H9 (cell line): Measurements from ENCODE around the gene ARHGEF33. TPM values are rescaled to one million over a fixed set of nuclear protein-coding genes. Genes with fewer than 3 reads are reported as not detected.

Experiments used
- DNase-seq: peaks from one replicate; pipeline ENCODE4 v3.0.0-alpha.2; 2017
- H2AFZ ChIP-seq: one replicate; pipeline ENCODE4 v1.6.1; 2013; ENCODE audit warnings: mild to moderate bottlenecking, low read length, control low read depth, moderate library complexity
- H2AK5ac ChIP-seq: 2 replicates; pipeline ENCODE4 v1.6.1; 2013; ENCODE audit warnings: low read length, control low read depth, mixed read lengths; ENCODE audit not compliant: insufficient read length
- H2BK120ac ChIP-seq: one replicate; pipeline ENCODE4 v1.6.1; 2013; ENCODE audit warnings: low read depth, mild to moderate bottlenecking, low read length, control low read depth, inconsistent platforms; ENCODE audit not compliant: poor library complexity, severe bottlenecking
- H2BK12ac ChIP-seq: 2 replicates; pipeline ENCODE4 v1.6.1; 2013; ENCODE audit warnings: low read length, control low read depth, mixed read lengths, low read depth; ENCODE audit not compliant: insufficient read length
- H2BK15ac ChIP-seq: 2 replicates; pipeline ENCODE4 v1.6.1; 2013; ENCODE audit warnings: low read depth, low read length, control low read depth
- H2BK20ac ChIP-seq: one replicate; pipeline ENCODE4 v1.6.1; 2013; ENCODE audit warnings: low read depth, mild to moderate bottlenecking, low read length, control low read depth, inconsistent platforms; ENCODE audit not compliant: poor library complexity, severe bottlenecking
- H2BK5ac ChIP-seq: 2 replicates; pipeline ENCODE4 v1.6.1; 2013; ENCODE audit warnings: low read length, control low read depth, mixed read lengths; ENCODE audit not compliant: insufficient read length
- H3K14ac ChIP-seq: 2 replicates; pipeline ENCODE4 v1.6.1; 2013; ENCODE audit warnings: low read length, control low read depth; ENCODE audit not compliant: insufficient read depth
- H3K18ac ChIP-seq: 2 replicates; pipeline ENCODE4 v1.6.1; 2013; ENCODE audit warnings: low read depth, mild to moderate bottlenecking, mixed read lengths, low read length, control low read depth; ENCODE audit not compliant: insufficient read length
- H3K23ac ChIP-seq: 2 replicates; pipeline ENCODE4 v1.6.1; 2013; ENCODE audit warnings: low read length, control low read depth, mixed read lengths, low read depth; ENCODE audit not compliant: insufficient read length
- H3K23me2 ChIP-seq: 2 replicates; pipeline ENCODE4 v1.6.1; 2013; ENCODE audit warnings: low read depth, mild to moderate bottlenecking, mixed read lengths, low read length, control low read depth; ENCODE audit not compliant: insufficient read length, poor library complexity, severe bottlenecking
- H3K27ac ChIP-seq: 2 replicates; pipeline ENCODE4 v1.5.1; 2013; ENCODE audit warnings: low read length, control low read depth, mixed read lengths, low read depth; ENCODE audit not compliant: insufficient read length
- H3K27me3 ChIP-seq: 2 replicates; pipeline ENCODE4 v1.6.1; 2013; ENCODE audit warnings: low read length, control low read depth, inconsistent platforms; ENCODE audit not compliant: insufficient read depth
- H3K4ac ChIP-seq: 2 replicates; pipeline ENCODE4 v1.6.1; 2013; ENCODE audit warnings: low read depth, mild to moderate bottlenecking, control low read depth, inconsistent platforms, low read length, moderate library complexity
- H3K4me1 ChIP-seq: 2 replicates; pipeline ENCODE4 v1.6.1; 2013; ENCODE audit warnings: low read length, control low read depth, inconsistent platforms; ENCODE audit not compliant: insufficient read depth
- H3K4me2 ChIP-seq: 2 replicates; pipeline ENCODE4 v1.6.1; 2013; ENCODE audit warnings: low read length, control low read depth, mixed read lengths; ENCODE audit not compliant: insufficient read length, insufficient read depth
- H3K56ac ChIP-seq: 2 replicates; pipeline ENCODE4 v1.6.1; 2013; ENCODE audit warnings: low read depth, mild to moderate bottlenecking, mixed read lengths, low read length, control low read depth; ENCODE audit not compliant: insufficient read length
- H3K79me1 ChIP-seq: 2 replicates; pipeline ENCODE4 v1.6.1; 2013; ENCODE audit warnings: low read depth, mild to moderate bottlenecking, moderate library complexity, low read length, control low read depth, inconsistent platforms; ENCODE audit not compliant: insufficient read depth, poor library complexity, severe bottlenecking
- H3K79me2 ChIP-seq: 2 replicates; pipeline ENCODE4 v1.6.1; 2013; ENCODE audit warnings: low read length, control low read depth, inconsistent platforms; ENCODE audit not compliant: insufficient read depth
- H3K9ac ChIP-seq: 2 replicates; pipeline ENCODE4 v1.6.1; 2013; ENCODE audit warnings: low read length, control low read depth, mixed read lengths; ENCODE audit not compliant: insufficient read length; ENCODE audit errors: extremely low read depth
- H3K9me3 ChIP-seq: one replicate; pipeline ENCODE4 v1.6.1; 2013; ENCODE audit warnings: low read depth, low read length, inconsistent platforms; ENCODE audit not compliant: control insufficient read depth
- H3T11ph ChIP-seq: one replicate; pipeline ENCODE4 v1.6.1; 2013; ENCODE audit warnings: mild to moderate bottlenecking, low read length, control low read depth, inconsistent platforms
- H4K20me1 ChIP-seq: one replicate; pipeline ENCODE4 v1.6.1; 2013; ENCODE audit not compliant: control insufficient read depth, insufficient read length, insufficient read depth
- H4K5ac ChIP-seq: 2 replicates; pipeline ENCODE4 v1.6.1; 2013; ENCODE audit warnings: low read depth, mild to moderate bottlenecking, mixed read lengths, low read length, control low read depth; ENCODE audit not compliant: insufficient read length
- H4K8ac ChIP-seq: replicated peaks from 2 replicates; pipeline ENCODE4 v1.6.1; 2013; ENCODE audit warnings: low read length, control low read depth, mixed read lengths, low read depth; ENCODE audit not compliant: insufficient read length
- H4K91ac ChIP-seq: 2 replicates; pipeline ENCODE4 v1.6.1; 2013; ENCODE audit warnings: low read depth, mild to moderate bottlenecking, moderate library complexity, mixed read lengths, low read length, control low read depth; ENCODE audit not compliant: insufficient read length
- H3K27ac Mint-ChIP-seq, 3 experiments: 2 replicates in 2 of 3; 3 replicates in 1 of 3; pipeline ENCODE4 v1.8.0; 2020 to 2021; ENCODE audit warnings: mixed read lengths in 3 of 3, mild to moderate bottlenecking in 1 of 3, moderate library complexity in 1 of 3
- H3K27me3 Mint-ChIP-seq: 2 replicates; pipeline ENCODE4 v1.8.0; 2021; ENCODE audit warnings: low read depth, mild to moderate bottlenecking, moderate library complexity, mixed read lengths
- H3K36me3 Mint-ChIP-seq, 3 experiments: 2 replicates in 2 of 3; 3 replicates in 1 of 3; pipeline ENCODE4 v1.8.0; 2020 to 2021; ENCODE audit warnings: low read depth in 3 of 3, mixed read lengths in 3 of 3; ENCODE audit not compliant: insufficient read depth in 1 of 3
- H3K4me1 Mint-ChIP-seq, 2 experiments: 2 replicates each; pipeline ENCODE4 v1.8.0; 2020; ENCODE audit warnings: mixed read lengths in 2 of 2
- H3K4me3 Mint-ChIP-seq, 2 experiments: 2 replicates in 1 of 2; 3 replicates in 1 of 2; pipeline ENCODE4 v1.8.0; 2020 to 2021; ENCODE audit warnings: mild to moderate bottlenecking in 2 of 2, mixed read lengths in 2 of 2, moderate library complexity in 1 of 2
- H3K9me3 Mint-ChIP-seq, 2 experiments: 2 replicates in 1 of 2; 3 replicates in 1 of 2; pipeline ENCODE4 v1.8.0; 2020; ENCODE audit warnings: mild to moderate bottlenecking in 2 of 2, mixed read lengths in 2 of 2, moderate library complexity in 1 of 2
- CTCF ChIP-seq: fragments of 200-600 bp; sonication (generic); conservative IDR thresholded peaks from 3 replicates; pipeline ENCODE4 v1.8.0; 2021; ENCODE audit warnings: antibody characterized with exemption, mild to moderate bottlenecking
- WGBS: extraction: QIAGEN DNeasy Blood & Tissue Kit; methylation state at CpG from one replicate; pipeline ENCODE4 v1.1.7; 2013; ENCODE audit warnings: missing lambda C conversion rate, low lambda C conversion rate, mixed read lengths; ENCODE audit not compliant: insufficient read length; ENCODE audit errors: extremely low coverage; 5-methylcytosine and 5-hydroxymethylcytosine counted together
- total RNA-seq: library from RNA; stranded (reverse); gene quantifications from 2 replicates; pipeline ENCODE4 v1.2.1, GENCODE V29; 2021

Gene ARHGEF33
- total RNA-seq, 1 experiment from 2014 or later: 0.92 TPM

GRCh38 chr2:38959466-38959865 is 69.8 kb downstream of the ARHGEF33 start:
- Mint-ChIP-seq H3K36me3 (peaks cover 0 to 5% (median 0%) of the 10 kb centered on the region in 3 experiments; a peak in 2 of 7 replicates), H3K4me3 (no peak overlapping the region), H3K27ac (no peak overlapping the region), H3K4me1 (no peaks in the 10 kb centered on the region), H3K9me3 (no peaks in the 10 kb centered on the region; a peak in 1 of 5 replicates), H3K27me3 (peaks cover 10% of the 10 kb centered on the region)
- no peak for TF ChIP-seq CTCF
- no peak overlapping the region for H3K18ac ChIP-seq
- H4K8ac ChIP-seq: no peak overlapping the region
- no peak overlapping the region for H3K4ac ChIP-seq
- H3K79me1 ChIP-seq: no peaks in the 10 kb centered on the region
- H3K9me3 ChIP-seq: no peaks in the 10 kb centered on the region
- no peaks in the 10 kb centered on the region for H3K79me2 ChIP-seq
- no peak overlapping the region for H3K27ac ChIP-seq
- no peak for DNase-seq
- no peaks in the 10 kb centered on the region for H3K4me1 ChIP-seq
- no peak overlapping the region for H3K9ac ChIP-seq
- no CpG with 5 or more reads among the region's 24 CpGs for WGBS
- H4K5ac ChIP-seq: no peak overlapping the region
- no peak overlapping the region for H3K4me2 ChIP-seq
- H4K91ac ChIP-seq: no peak overlapping the region
- no peak overlapping the region for H2BK20ac ChIP-seq
- H2AK5ac ChIP-seq: no peak overlapping the region
- H3K56ac ChIP-seq: no peak overlapping the region
- no peak overlapping the region for H2AFZ ChIP-seq
- no peak overlapping the region for H2BK120ac ChIP-seq
- H2BK5ac ChIP-seq: no peak overlapping the region
- H3K14ac ChIP-seq: no peak overlapping the region
- H2BK12ac ChIP-seq: no peak overlapping the region
- no peaks in the 10 kb centered on the region; the same call in 1 of the 2 replicates for H3K27me3 ChIP-seq
- no peak overlapping the region for H2BK15ac ChIP-seq
- peaks cover 4% of the 10 kb centered on the region for H3K23me2 ChIP-seq
- no peak overlapping the region for H3K23ac ChIP-seq
- H4K20me1 ChIP-seq: no peaks in the 10 kb centered on the region
- no peak overlapping the region for H3T11ph ChIP-seq
